Measurements from ENCODE around the gene ERBB2. TPM values are rescaled to one million over a fixed set of nuclear protein-coding genes. Genes with fewer than 3 reads are reported as not detected.
A peak's percentile ranks its signal among the peaks of the same experiment; 100 is the strongest.

The ERBB2 gene
- total RNA-seq, 1 donor from 2014 or later: 7.1 TPM

- Mint-ChIP-seq H3K4me1 (peaks cover 14% of the 10 kb centered on the region), H3K27ac (no peak overlapping the region), H3K36me3 (ENCODE audit: low read depth) (peaks cover 2% of the 10 kb centered on the region), H3K27me3 (peaks cover 30% of the 10 kb centered on the region), H3K9me3 (no peaks in the 10 kb centered on the region), H3K4me3 (no peak overlapping the region)
- ChIA-PET POLR2A (interaction anchor here (0.5 to 0.6 kb wide), 2 partner anchors 12 to 97 kb away, joined by 3 read pairs; partner anchors contain the start of gene PGAP3), CTCF (interaction anchor here (1.2 kb wide), 1 partner anchor 47 kb away, joined by 3 read pairs; no protein-coding TSS in a partner anchor)
- intact Hi-C loops (cut with micrococcal nuclease): no loop called here
- TF ChIP-seq CTCF (IDR thresholded peaks at IDR 0.05): no peak
- ATAC-seq (ENCODE audit: low read depth) (no peak), DNase-seq (no peak)
These were observed 504 bp downstream of the ERBB2 start for GRCh38 chr17:39700148-39700987.

DNA sequence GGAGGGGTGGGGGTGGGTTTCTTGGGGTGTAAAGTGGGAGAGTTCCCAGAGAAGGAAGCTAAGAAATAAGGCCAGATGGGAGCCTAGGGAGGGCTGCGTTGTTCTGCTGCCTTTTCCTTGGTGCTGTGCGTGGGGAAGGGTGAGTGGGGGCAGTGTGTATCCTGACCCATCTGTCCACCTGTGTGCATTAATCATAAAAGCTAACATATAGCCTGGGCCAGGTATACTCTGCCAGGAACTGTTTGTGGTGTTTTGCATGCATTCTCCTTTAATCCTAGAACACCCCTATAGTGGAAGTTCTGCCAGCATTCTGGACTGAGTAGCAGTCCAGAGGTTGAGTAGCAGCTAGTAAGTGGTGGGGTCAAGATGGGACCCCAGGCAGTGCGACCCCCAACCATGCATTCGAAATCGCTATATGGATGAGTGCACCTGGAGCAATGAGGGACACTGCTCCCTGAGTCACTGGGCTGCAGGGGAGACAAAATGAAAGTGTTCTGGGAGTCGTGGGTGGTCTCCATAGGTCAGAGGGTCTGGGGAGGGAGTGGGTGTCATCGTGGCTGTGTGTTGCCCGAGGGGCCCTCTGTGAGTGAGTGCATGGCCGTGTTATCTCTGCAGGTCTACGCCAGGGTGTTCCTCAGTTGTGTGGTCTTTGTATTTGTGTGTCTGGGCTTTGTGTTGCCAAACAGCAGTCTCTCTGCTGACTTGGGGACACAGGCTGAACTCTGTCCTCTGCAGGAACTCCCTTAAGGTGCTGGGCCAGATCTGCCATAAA is 1.3 kb downstream of the ERBB2 start:
- POLR2A ChIA-PET: interaction anchor here (0.5 to 0.6 kb wide), 2 partner anchors 13 to 96 kb away, joined by 3 read pairs; partner anchors contain the start of gene PGAP3
- intact Hi-C loops (cut with micrococcal nuclease): no loop called here
- Mint-ChIP-seq H3K27me3 (peaks cover 30% of the 10 kb centered on the region), H3K36me3 (ENCODE audit: low read depth) (no peaks in the 10 kb centered on the region), H3K9me3 (no peaks in the 10 kb centered on the region), H3K4me3 (no peak overlapping the region), H3K4me1 (peaks cover 14% of the 10 kb centered on the region), H3K27ac (no peak overlapping the region)
- no peak for DNase-seq
- CTCF ChIA-PET: interaction anchor here (1.2 kb wide), 1 partner anchor 48 kb away, joined by 3 read pairs; no protein-coding TSS in a partner anchor
- TF ChIP-seq CTCF (IDR thresholded peaks at IDR 0.05): no peak
- no peak for ATAC-seq (ENCODE audit: low read depth)

GRCh38 chr17:39701784-39702422 is 2.0 kb downstream of the ERBB2 start:
- intact Hi-C loops (cut with micrococcal nuclease): no loop called here
- Mint-ChIP-seq H3K36me3 (ENCODE audit: low read depth) (no peaks in the 10 kb centered on the region), H3K4me3 (no peak overlapping the region), H3K27me3 (peaks cover 30% of the 10 kb centered on the region), H3K9me3 (no peaks in the 10 kb centered on the region), H3K27ac (no peak overlapping the region), H3K4me1 (peaks cover 17% of the 10 kb centered on the region)
- no peak for TF ChIP-seq CTCF (IDR thresholded peaks at IDR 0.05)
- no peak for DNase-seq
- ATAC-seq (ENCODE audit: low read depth): no peak
- ChIA-PET POLR2A (no interaction called here), CTCF (interaction anchor here (1.2 kb wide), 1 partner anchor 49 kb away, joined by 3 read pairs; no protein-coding TSS in a partner anchor)

DNA sequence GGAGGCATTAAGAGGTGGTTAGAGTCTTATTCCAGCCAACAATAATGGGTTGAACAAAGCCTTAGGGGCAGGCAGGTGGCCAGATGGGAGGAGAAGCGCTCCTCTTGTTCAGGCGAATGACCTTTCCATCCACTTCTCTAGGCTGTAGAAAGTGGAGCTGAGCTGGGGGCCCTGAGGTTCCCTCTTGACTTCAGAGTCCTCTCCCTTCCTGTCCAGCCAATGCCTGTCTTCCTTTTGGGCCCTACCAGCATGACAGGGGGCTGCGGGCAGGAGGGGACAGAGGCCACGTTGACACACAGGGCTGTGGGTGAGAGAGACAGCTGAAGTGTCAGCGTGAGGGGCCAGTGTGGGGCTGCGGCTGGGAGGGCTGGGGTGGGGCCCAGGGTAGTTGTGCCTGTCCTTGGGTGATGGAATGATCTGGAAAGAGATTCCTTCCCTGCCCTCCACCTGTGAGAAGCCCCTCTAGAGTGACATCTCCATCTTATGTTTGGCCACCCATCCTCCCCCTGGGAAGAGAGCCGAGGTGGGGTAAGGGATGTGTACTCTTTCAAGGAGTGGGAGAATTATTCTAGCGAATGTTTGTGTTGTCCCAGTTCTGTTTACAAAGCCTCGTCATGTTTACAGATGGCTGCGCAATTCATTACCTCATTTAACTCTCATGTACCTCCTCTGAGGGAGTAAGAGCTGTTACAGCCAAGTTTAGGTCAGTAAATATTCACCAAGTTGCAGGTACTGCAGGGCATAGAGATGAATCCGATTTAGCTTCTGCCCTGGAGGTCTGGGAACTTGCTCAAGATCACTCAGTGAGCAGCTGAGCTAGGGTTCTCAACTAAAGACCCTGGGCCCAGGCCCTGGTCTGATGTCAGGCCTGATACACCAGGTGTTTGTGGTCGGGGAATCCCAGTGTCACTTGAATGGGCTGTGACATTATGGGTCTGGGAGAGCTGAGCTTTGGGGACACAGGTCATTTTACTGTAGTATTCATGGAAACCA is 3.3 kb downstream of the ERBB2 start:
- intact Hi-C loops (cut with micrococcal nuclease): no loop called here
- ChIA-PET CTCF (no interaction called here), POLR2A (interaction anchor here (0.6 kb wide), 2 partner anchors 27 to 88 kb away, joined by 3 read pairs; no protein-coding TSS in a partner anchor)
- H3K27ac Mint-ChIP-seq: no peak overlapping the region
- TF ChIP-seq CTCF (IDR thresholded peaks at IDR 0.05): no peak
- peaks cover 27% of the 10 kb centered on the region for H3K27me3 Mint-ChIP-seq
- no peak overlapping the region for H3K4me3 Mint-ChIP-seq
- no peaks in the 10 kb centered on the region for H3K9me3 Mint-ChIP-seq
- peak; percentile 28 for ATAC-seq (ENCODE audit: low read depth)
- DNase-seq: no peak
- no peaks in the 10 kb centered on the region for H3K36me3 Mint-ChIP-seq (ENCODE audit: low read depth)
- H3K4me1 Mint-ChIP-seq: peaks cover 22% of the 10 kb centered on the region
